GM06990 (cell line): ENCODE measurements around the gene PCNX3.

Experiments
- DNase-seq: peaks from one replicate; pipeline ENCODE4 v3.0.0-alpha.2; 2011; ENCODE audit not compliant: insufficient read length; ENCODE audit errors: extremely low read depth
- H3K27me3 ChIP-seq: replicated peaks from 2 replicates; pipeline ENCODE4 v1.6.0; 2011; ENCODE audit warnings: low read length; ENCODE audit not compliant: control insufficient read depth, insufficient read depth
- H3K36me3 ChIP-seq: 2 replicates; pipeline ENCODE4 v1.5.1; 2011; ENCODE audit warnings: low read length; ENCODE audit not compliant: control insufficient read depth, insufficient read depth
- H3K4me3 ChIP-seq: replicated peaks from 2 replicates; pipeline ENCODE4 v1.5.1; 2011; ENCODE audit warnings: low read depth, mild to moderate bottlenecking, control low read depth, low read length
- CTCF ChIP-seq: IDR thresholded peaks from 2 replicates; pipeline ENCODE4 v1.5.1; 2011; ENCODE audit warnings: low read length, control low read depth, mild to moderate bottlenecking, inconsistent platforms; ENCODE audit not compliant: insufficient read depth, poor library complexity, severe bottlenecking

The PCNX3 gene

GRCh38 chr11:65645710-65646109, 30.1 kb downstream of the PCNX3 start:
- no peaks in the 10 kb centered on the region for H3K27me3 ChIP-seq
- peaks cover 42% of the 10 kb centered on the region for H3K36me3 ChIP-seq
- no peak for TF ChIP-seq CTCF

GRCh38 chr11:65646288-65646957, 30.8 kb downstream of the PCNX3 start:
- Histone ChIP-seq H3K4me3 (no peak overlapping the region), H3K27me3 (no peaks in the 10 kb centered on the region), H3K36me3 (peaks cover 42% of the 10 kb centered on the region)
- DNase-seq = peak; percentile 13
- TF ChIP-seq CTCF = no peak

More at GRCh38 chr11:65645710-65646109, 30.1 kb downstream of the PCNX3 start:
- DNase-seq = no peak
- H3K4me3 ChIP-seq = no peak overlapping the region

DNA sequence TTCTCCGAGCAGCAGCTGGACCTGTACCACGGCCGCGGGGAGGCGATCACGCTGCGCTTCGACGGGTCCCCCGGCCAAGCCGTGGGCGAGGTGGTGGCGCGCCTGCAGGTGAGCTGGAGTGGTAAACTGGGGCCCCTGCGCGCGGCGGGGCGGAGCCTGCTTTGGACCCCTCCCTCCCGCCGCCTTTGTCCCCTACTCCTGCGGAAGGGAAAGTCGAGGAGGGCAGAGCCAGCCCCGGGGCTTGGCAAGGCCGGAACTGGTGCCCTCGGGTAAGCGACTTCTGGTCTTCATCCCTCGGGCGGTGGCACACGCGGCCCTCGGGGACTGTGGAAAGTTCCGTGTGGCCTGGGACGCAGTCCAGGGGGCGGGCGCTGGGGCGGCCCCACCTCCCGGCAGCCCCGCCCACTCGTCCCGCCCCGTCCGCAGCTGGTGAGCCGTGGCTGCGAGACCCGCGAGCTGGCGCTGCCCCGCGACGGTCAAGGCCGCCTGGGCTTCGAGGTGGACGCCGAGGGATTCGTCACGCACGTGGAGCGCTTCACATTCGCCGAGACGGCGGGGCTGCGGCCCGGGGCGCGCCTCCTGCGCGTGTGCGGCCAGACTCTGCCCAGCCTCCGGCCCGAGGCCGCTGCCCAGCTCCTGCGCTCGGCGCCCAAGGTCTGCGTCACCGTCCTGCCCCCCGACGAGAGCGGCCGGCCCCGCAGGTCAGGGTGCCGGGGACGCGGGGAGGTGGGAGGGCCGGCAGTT, 31.6 kb downstream of the PCNX3 start:
- no peak for TF ChIP-seq CTCF
- H3K36me3 ChIP-seq = peaks cover 38% of the 10 kb centered on the region
- H3K4me3 ChIP-seq = no peak overlapping the region
- peak; percentile 15 for DNase-seq
- no peaks in the 10 kb centered on the region for H3K27me3 ChIP-seq

GRCh38 chr11:65648997-65649493, 33.5 kb downstream of the PCNX3 start:
- DNase-seq = peak; percentile 4
- H3K27me3 ChIP-seq = no peaks in the 10 kb centered on the region
- no peak overlapping the region for H3K4me3 ChIP-seq
- H3K36me3 ChIP-seq = peaks cover 31% of the 10 kb centered on the region
- TF ChIP-seq CTCF = no peak

GRCh38 chr11:65649656-65650546, 34.3 kb downstream of the PCNX3 start:
- no peak overlapping the region for H3K4me3 ChIP-seq
- H3K27me3 ChIP-seq = no peaks in the 10 kb centered on the region
- H3K36me3 ChIP-seq = peaks cover 30% of the 10 kb centered on the region
- TF ChIP-seq CTCF = no peak
- peak; percentile 4 for DNase-seq
